Nucleus accumbens (tissue), 56 donors: Measurements from ENCODE around the gene SLC44A1.

Experiments used
- DNase-seq, 56 donors: peaks; one replicate each; lab custom pipeline; 2025; lab: John Stamatoyannopoulos, UW

The SLC44A1 gene

GRCh38 chr9:105244003-105244733, at the start of gene SLC44A1:
Gene SLC44A1, plus strand, starts transcription at chr9:105244651. Its CDS starts 218 bp downstream, at chr9:105244869.
- DNase-seq = peak; percentile 35 to 99 (median 96)

GRCh38 chr9:105195259-105195658, 49.2 kb upstream of the SLC44A1 start:
- DNase-seq = no peak

GRCh38 chr9:105198023-105198422, 46.4 kb upstream of the SLC44A1 start:
- no peak for DNase-seq

- DNase-seq = no peak
Measured at GRCh38 chr9:105198865-105199264, 45.6 kb upstream of the SLC44A1 start.

- DNase-seq = no peak
Measured at GRCh38 chr9:105204416-105204815, 40.0 kb upstream of the SLC44A1 start.

GRCh38 chr9:105205787-105206495, 38.5 kb upstream of the SLC44A1 start:
- DNase-seq = peak in 10 of 56 donors; percentile 3 to 31 (median 13)

GRCh38 chr9:105206496-105206820, 38.0 kb upstream of the SLC44A1 start:
- no peak for DNase-seq

- DNase-seq = no peak
Measured at GRCh38 chr9:105206821-105207699, 37.4 kb upstream of the SLC44A1 start.

- peak in 47 of 56 donors; percentile 4 to 71 (median 29) for DNase-seq
Measured at GRCh38 chr9:105216440-105217178, 27.8 kb upstream of the SLC44A1 start.

GRCh38 chr9:105218673-105219072, 25.8 kb upstream of the SLC44A1 start:
- no peak for DNase-seq

- DNase-seq = no peak
Measured at GRCh38 chr9:105219291-105219805, 25.1 kb upstream of the SLC44A1 start.

- DNase-seq = no peak
Measured at GRCh38 chr9:105220451-105220850, 24.0 kb upstream of the SLC44A1 start.

- DNase-seq = no peak
Measured at GRCh38 chr9:105223544-105224140, 20.8 kb upstream of the SLC44A1 start.

- DNase-seq = no peak
Measured at GRCh38 chr9:105226055-105226454, 18.4 kb upstream of the SLC44A1 start.

- DNase-seq = no peak
Measured at GRCh38 chr9:105232207-105232606, 12.2 kb upstream of the SLC44A1 start.

GRCh38 chr9:105233873-105234272, 10.6 kb upstream of the SLC44A1 start:
- DNase-seq = no peak

- DNase-seq = no peak
Measured at GRCh38 chr9:105236261-105236660, 8.2 kb upstream of the SLC44A1 start.

GRCh38 chr9:105237246-105237645, 7.2 kb upstream of the SLC44A1 start:
- DNase-seq = no peak

GRCh38 chr9:105238302-105238701, 6.1 kb upstream of the SLC44A1 start:
- DNase-seq = no peak
